HEK293 (cell line): ENCODE data around the gene DRC3.

Experiments used
- CTCF ChIA-PET: fragments of 350-600 bp; formaldehyde crosslinking; extraction: SDS; loops from one replicate; lab custom pipeline; 2021; ENCODE audit warnings: antibody characterized with exemption; lab: Yijun Ruan, JAX
- POLR2A ChIA-PET: fragments of 300-600 bp; formaldehyde crosslinking; extraction: SDS; loops from one replicate; lab custom pipeline; 2020; ENCODE audit warnings: antibody characterized with exemption, inconsistent platforms; lab: Yijun Ruan, JAX
- H3K27ac ChIP-seq: fragments of 200-500 bp; sonication (Bioruptor generic); 2 replicates; pipeline ENCODE4 v1.5.1; 2014; ENCODE audit warnings: low read depth, low read length, control low read depth, inconsistent platforms; ENCODE audit errors: extremely low read depth
- H3K36me3 ChIP-seq, 2 experiments: fragments of 200-500 bp in 1 of 2; sonication (Bioruptor generic) in 1 of 2; 1 replicate in 1 of 2; 2 replicates in 1 of 2; pipeline ENCODE4 v1.5.1; 2014 to 2017; ENCODE audit warnings: inconsistent platforms in 2 of 2, low read length in 2 of 2; ENCODE audit not compliant: control insufficient read depth in 2 of 2, insufficient read depth in 1 of 2
- H3K4me1 ChIP-seq: fragments of 200-500 bp; sonication (Bioruptor generic); 2 replicates; pipeline ENCODE4 v1.5.1; 2014; ENCODE audit warnings: mild to moderate bottlenecking, low read length, inconsistent platforms; ENCODE audit not compliant: control insufficient read depth, insufficient read depth
- H3K4me3 ChIP-seq: 2 replicates; pipeline ENCODE4 v1.5.1; 2011; ENCODE audit warnings: low read depth, mild to moderate bottlenecking, control low read depth, low read length, moderate library complexity
- H3K9me3 ChIP-seq: fragments of 200-500 bp; sonication (Bioruptor generic); 2 replicates; pipeline ENCODE4 v1.5.1; 2014; ENCODE audit warnings: low read depth, low read length, inconsistent platforms; ENCODE audit not compliant: control insufficient read depth, insufficient read depth
- CTCF ChIP-seq: fragments of 450-650 bp; formaldehyde crosslinking; IDR thresholded peaks from 2 replicates; pipeline ENCODE4 v1.5.1; 2016; ENCODE audit warnings: missing biosample characterization, missing genetic modification characterization
- KLF16 ChIP-seq: fragments of 450-650 bp; formaldehyde crosslinking; IDR thresholded peaks from 2 replicates; pipeline ENCODE4 v1.5.1; 2017; ENCODE audit warnings: missing biosample characterization, missing genetic modification characterization
- OSR2 ChIP-seq: fragments of 450-650 bp; formaldehyde crosslinking; IDR thresholded peaks from 2 replicates; pipeline ENCODE4 v1.5.1; 2016; ENCODE audit warnings: missing biosample characterization, missing genetic modification characterization
- SCRT2 ChIP-seq: fragments of 450-650 bp; formaldehyde crosslinking; IDR thresholded peaks from 2 replicates; pipeline ENCODE4 v1.5.1; 2016; ENCODE audit warnings: missing biosample characterization, missing genetic modification characterization
- TCF7L2 ChIP-seq: IDR thresholded peaks from 2 replicates; pipeline ENCODE4 v1.6.1; 2011; ENCODE audit warnings: low read depth, mild to moderate bottlenecking, inconsistent platforms, low read length, moderate library complexity, borderline replicate concordance
- TSHZ1 ChIP-seq: fragments of 450-650 bp; formaldehyde crosslinking; IDR thresholded peaks from 2 replicates; pipeline ENCODE4 v1.5.1; 2016; ENCODE audit warnings: missing biosample characterization, missing genetic modification characterization, borderline replicate concordance
- WT1 ChIP-seq: fragments of 450-650 bp; formaldehyde crosslinking; IDR thresholded peaks from 2 replicates; pipeline ENCODE4 v1.5.1; 2016; ENCODE audit warnings: missing biosample characterization, missing genetic modification characterization
- ZNF121 ChIP-seq: fragments of 450-650 bp; formaldehyde crosslinking; IDR thresholded peaks from 2 replicates; pipeline ENCODE4 v1.5.1; 2016; ENCODE audit warnings: missing biosample characterization, missing genetic modification characterization
- ZNF184 ChIP-seq: fragments of 450-650 bp; IDR thresholded peaks from 2 replicates; pipeline ENCODE4 v1.5.1; 2018; ENCODE audit warnings: missing biosample characterization, mild to moderate bottlenecking, missing genetic modification characterization
- ZNF214 ChIP-seq: fragments of 450-650 bp; formaldehyde crosslinking; IDR thresholded peaks from 2 replicates; pipeline ENCODE4 v1.5.1; 2017; ENCODE audit warnings: missing biosample characterization, mild to moderate bottlenecking, missing genetic modification characterization, borderline replicate concordance
- ZNF221 ChIP-seq: fragments of 450-650 bp; formaldehyde crosslinking; IDR thresholded peaks from 2 replicates; pipeline ENCODE4 v1.5.1; 2017; ENCODE audit warnings: missing biosample characterization, missing genetic modification characterization, borderline replicate concordance
- ZNF23 ChIP-seq: fragments of 450-650 bp; formaldehyde crosslinking; IDR thresholded peaks from 2 replicates; pipeline ENCODE4 v1.5.1; 2016; ENCODE audit warnings: missing biosample characterization, missing genetic modification characterization, borderline replicate concordance
- ZNF26 ChIP-seq: fragments of 450-650 bp; formaldehyde crosslinking; IDR thresholded peaks from 2 replicates; pipeline ENCODE4 v1.5.1; 2016; ENCODE audit warnings: missing biosample characterization, missing genetic modification characterization
- ZNF48 ChIP-seq: fragments of 450-650 bp; formaldehyde crosslinking; IDR thresholded peaks from 2 replicates; pipeline ENCODE4 v1.5.1; 2016; ENCODE audit warnings: missing biosample characterization, missing genetic modification characterization
- ZNF518A ChIP-seq: fragments of 450-650 bp; formaldehyde crosslinking; conservative IDR thresholded peaks from 2 replicates; pipeline ENCODE4 v1.5.1; 2016; ENCODE audit warnings: low read depth, missing biosample characterization, missing genetic modification characterization
- ZSCAN23 ChIP-seq: fragments of 450-650 bp; formaldehyde crosslinking; IDR thresholded peaks from 2 replicates; pipeline ENCODE4 v1.5.1; 2016; ENCODE audit warnings: missing biosample characterization, missing genetic modification characterization
- ZXDB ChIP-seq: fragments of 450-650 bp; formaldehyde crosslinking; IDR thresholded peaks from 2 replicates; pipeline ENCODE4 v1.5.1; 2016; ENCODE audit warnings: missing biosample characterization, missing genetic modification characterization

The DRC3 gene

GRCh38 chr17:18028952-18029540 is 56.4 kb downstream of the DRC3 start:
- TF ChIP-seq ZNF214 (tag by site-specific recombination) (no peak), TCF7L2 (no peak), ZNF518A (tag by site-specific recombination) (no peak), ZXDB (no peak), ZNF23 (tag by site-specific recombination) (no peak), ZNF221 (tag by site-specific recombination) (no peak), ZSCAN23 (no peak), OSR2 (tag by site-specific recombination) (no peak), KLF16 (tag by site-specific recombination) (no peak), WT1 (no peak)
- Histone ChIP-seq H3K4me3 (no peak overlapping the region), H3K36me3 (peaks cover 4 to 33% of the 10 kb centered on the region in 2 experiments; a peak in 2 of 3 replicates), H3K9me3 (no peaks in the 10 kb centered on the region), H3K4me1 (no peaks in the 10 kb centered on the region), H3K27ac (no peak overlapping the region)
- ChIA-PET POLR2A (interaction anchor here (1.3 kb wide), 1 partner anchor 57 kb away, joined by 5 read pairs; the partner anchor contains the start of genes DRC3 and TOM1L2), CTCF (interaction anchor here (0.7 to 1.8 kb wide), 7 partner anchors 35 to 187 kb away, joined by 3 to 6 read pairs (median 3); no protein-coding TSS in a partner anchor)

- peak; percentile 74 for TF ChIP-seq SCRT2 (tag by site-specific recombination)
- no peak for TF ChIP-seq ZNF48 (tag by site-specific recombination)
- CTCF ChIA-PET: interaction anchor here (0.6 to 8.1 kb wide), 9 partner anchors 7 to 201 kb away, joined by 3 to 74 read pairs (median 14); partner anchors contain the start of genes DRC3 and TOM1L2
- Histone ChIP-seq H3K9me3 (no peaks in the 10 kb centered on the region), H3K27ac (no peak overlapping the region), H3K4me1 (no peaks in the 10 kb centered on the region), H3K36me3 (peaks cover 2 to 12% of the 10 kb centered on the region in 2 experiments; a peak in 2 of 3 replicates), H3K4me3 (no peak overlapping the region)
- POLR2A ChIA-PET: no interaction called here
Observed at GRCh38 chr17:18031955-18032354, 59.3 kb downstream of the DRC3 start.

GRCh38 chr17:18033442-18034099 is 60.9 kb downstream of the DRC3 start:
- no peaks in the 10 kb centered on the region; a peak in 1 of 3 replicates for H3K36me3 ChIP-seq
- no peaks in the 10 kb centered on the region for H3K9me3 ChIP-seq
- ChIA-PET POLR2A (interaction anchor here (0.8 to 1.4 kb wide), 4 partner anchors 9 to 198 kb away, joined by 3 to 6 read pairs (median 4); partner anchors contain the start of genes DRC3 and TOM1L2), CTCF (interaction anchor here (0.5 to 8.1 kb wide), 44 partner anchors 9 to 1944 kb away, joined by 3 to 74 read pairs (median 4); partner anchors contain the start of genes AKAP10, DRC3, SREBF1 and TOM1L2)
- H3K27ac ChIP-seq: no peak overlapping the region
- H3K4me1 ChIP-seq: no peaks in the 10 kb centered on the region; the same call in 1 of the 2 replicates
- H3K4me3 ChIP-seq: no peak overlapping the region
- TF ChIP-seq ZNF26 (tag by site-specific recombination) (no peak), ZNF121 (peak; percentile 98), TSHZ1 (tag by site-specific recombination) (no peak), CTCF (tag by site-specific recombination) (peak; percentile 65; the same call in 1 of the 2 replicates), ZNF184 (tag by site-specific recombination) (no peak)
